C4-2B (cell line): ENCODE data around the gene EXD1.

Source experiments
- ZFX ChIP-seq: fragments of 450-650 bp; IDR thresholded peaks from 2 replicates; pipeline ENCODE4 v1.6.1; 2017
- TF ChIP-seq, protein P1 (sequence below): fragments of 450-650 bp; conservative IDR thresholded peaks from 2 replicates; pipeline ENCODE4 v1.5.1; 2017; ENCODE audit warnings: mild to moderate bottlenecking

DNA sequence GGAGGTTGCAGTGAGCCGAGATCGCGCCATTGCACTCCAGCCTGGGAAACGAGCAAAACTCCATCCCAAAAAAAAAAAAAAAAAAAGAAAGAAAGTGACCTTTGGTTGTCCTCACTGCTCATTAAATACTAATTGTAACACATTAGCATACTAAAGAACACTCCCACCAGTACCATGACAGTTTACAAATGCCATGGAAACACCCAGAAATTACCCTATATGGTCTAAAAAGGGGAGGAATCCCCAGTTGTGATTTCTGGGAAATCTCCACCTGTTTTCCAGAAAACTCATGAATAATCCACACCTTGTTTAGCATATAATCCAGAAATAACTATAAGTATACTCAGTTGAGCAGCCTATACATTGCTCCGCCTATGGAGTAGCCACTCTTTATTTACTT is 90.9 kb downstream of the EXD1 start:
- TF ChIP-seq, protein P1, sequence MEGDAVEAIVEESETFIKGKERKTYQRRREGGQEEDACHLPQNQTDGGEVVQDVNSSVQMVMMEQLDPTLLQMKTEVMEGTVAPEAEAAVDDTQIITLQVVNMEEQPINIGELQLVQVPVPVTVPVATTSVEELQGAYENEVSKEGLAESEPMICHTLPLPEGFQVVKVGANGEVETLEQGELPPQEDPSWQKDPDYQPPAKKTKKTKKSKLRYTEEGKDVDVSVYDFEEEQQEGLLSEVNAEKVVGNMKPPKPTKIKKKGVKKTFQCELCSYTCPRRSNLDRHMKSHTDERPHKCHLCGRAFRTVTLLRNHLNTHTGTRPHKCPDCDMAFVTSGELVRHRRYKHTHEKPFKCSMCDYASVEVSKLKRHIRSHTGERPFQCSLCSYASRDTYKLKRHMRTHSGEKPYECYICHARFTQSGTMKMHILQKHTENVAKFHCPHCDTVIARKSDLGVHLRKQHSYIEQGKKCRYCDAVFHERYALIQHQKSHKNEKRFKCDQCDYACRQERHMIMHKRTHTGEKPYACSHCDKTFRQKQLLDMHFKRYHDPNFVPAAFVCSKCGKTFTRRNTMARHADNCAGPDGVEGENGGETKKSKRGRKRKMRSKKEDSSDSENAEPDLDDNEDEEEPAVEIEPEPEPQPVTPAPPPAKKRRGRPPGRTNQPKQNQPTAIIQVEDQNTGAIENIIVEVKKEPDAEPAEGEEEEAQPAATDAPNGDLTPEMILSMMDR, result no peak
- TF ChIP-seq ZFX, result no peak
